IPS-18c (cell line): Measurements from ENCODE around the gene SIN3A.
"Not testable (repeated sequence)": the region's sequence is repeated elsewhere in the genome, so short reads cannot be mapped to it uniquely, and the experiment has no call there.

ENCODE experiments used
- H3K4me3 ChIP-seq: 2 replicates; pipeline ENCODE4 v1.7.0; 2013; ENCODE audit warnings: low read depth, mild to moderate bottlenecking, low read length, moderate library complexity; ENCODE audit not compliant: insufficient read depth
- H3K9me3 ChIP-seq: one replicate; pipeline ENCODE4 v1.6.1; 2013; ENCODE audit warnings: mild to moderate bottlenecking, low read length, moderate library complexity; ENCODE audit not compliant: control insufficient read depth, insufficient read depth

The SIN3A gene

DNA sequence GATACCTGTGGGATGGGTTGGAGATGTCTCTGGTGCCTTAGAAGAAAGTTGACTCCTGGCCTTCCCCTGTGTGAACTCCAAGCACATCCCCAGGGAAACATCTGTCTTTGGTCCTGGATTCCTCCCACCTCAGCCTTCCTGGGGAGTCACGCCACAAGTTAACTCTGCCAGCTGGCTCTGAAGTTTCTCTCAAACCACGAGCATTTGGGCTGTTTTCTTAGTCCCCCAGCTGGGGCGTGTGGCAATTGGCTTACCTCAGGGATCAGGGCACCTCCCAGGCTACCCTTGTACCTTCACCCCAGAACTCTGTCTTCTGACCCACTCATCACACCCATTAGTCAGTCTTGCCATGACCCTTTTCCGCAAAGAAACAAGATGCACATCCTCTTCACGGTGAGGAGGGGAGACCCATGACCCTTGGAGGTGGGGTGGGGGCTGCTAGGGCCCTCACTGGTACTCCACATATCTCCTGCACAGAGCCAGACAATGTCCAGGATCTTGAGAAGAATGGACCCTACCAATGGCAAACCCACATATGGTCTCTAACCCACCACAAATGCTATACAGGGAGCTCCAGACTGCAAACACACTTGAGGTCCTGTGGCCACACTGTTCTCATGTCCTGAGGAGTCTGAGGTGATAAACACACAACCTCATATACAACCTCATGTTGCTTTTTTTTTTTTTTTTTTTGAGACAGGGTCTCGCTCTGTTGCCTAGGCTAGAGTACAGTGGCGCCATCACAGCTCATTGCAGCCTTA is 100.7 kb downstream of the SIN3A start:
- Histone ChIP-seq H3K9me3 (no peaks in the 10 kb centered on the region), H3K4me3 (no peak overlapping the region)

DNA sequence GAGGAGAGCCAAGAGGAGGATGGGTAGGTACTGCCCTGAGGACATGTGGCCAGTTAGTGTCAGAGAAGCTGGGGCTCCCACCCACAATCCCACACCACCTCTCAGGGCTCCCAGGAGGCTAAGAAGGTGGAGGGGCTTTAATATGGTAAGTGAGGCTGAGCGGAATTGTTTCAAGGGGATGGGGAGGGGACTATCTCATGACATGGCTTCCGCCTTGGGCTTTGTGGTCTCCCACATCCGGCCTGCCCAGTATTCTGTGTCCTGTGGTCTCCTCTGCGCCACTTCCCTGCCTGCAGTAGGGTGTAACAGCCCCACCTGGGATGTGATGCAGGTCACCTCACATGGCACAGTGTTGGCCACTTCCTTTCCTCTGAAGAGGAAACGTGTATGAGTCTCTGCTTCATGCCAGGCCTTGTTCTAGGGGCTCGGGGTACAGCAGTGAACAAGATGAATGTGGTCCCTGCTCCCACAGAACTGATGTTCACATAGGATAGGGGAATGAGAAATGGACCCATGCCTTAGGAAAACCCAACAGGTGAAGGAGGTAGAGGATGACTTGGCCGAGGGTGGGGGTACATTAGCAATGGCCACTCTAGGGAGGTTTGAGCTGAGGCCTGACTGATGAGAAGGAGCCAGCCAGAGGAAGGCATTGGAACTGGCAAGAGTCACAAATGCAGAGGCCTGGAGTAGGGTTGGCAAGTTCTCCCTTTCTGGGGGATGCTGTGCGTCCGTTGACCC is 101.5 kb downstream of the SIN3A start:
- H3K9me3 ChIP-seq, result no peaks in the 10 kb centered on the region
- H3K4me3 ChIP-seq, result no peak overlapping the region

GRCh38 chr15:75349351-75349669 is 102.2 kb downstream of the SIN3A start:
- not testable (repeated sequence) for H3K4me3 ChIP-seq, H3K9me3 ChIP-seq

DNA sequence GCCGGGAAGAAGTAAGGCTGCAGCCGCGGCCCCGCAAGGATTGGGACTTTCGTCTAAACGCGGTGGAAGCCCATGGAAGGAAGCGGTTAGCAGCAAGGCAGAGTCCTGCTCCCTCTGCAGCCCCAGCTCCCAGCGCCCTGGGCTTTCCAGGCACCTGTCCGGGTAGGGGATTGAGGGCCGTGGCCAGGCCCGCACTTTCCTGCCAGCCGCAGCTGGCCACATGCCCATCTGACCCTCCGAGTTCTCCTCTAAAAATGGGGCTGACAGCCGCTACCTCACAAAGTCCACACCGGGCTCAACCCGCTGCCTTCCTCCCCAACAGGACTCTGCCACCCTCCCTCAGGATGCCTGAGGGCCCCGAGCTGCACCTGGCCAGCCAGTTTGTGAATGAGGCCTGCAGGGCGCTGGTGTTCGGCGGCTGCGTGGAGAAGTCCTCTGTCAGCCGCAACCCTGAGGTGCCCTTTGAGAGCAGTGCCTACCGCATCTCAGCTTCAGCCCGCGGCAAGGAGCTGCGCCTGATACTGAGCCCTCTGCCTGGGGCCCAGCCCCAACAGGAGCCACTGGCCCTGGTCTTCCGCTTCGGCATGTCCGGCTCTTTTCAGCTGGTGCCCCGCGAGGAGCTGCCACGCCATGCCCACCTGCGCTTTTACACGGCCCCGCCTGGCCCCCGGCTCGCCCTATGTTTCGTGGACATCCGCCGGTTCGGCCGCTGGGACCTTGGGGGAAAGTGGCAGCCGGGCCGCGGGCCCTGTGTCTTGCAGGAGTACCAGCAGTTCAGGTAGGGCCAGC is 102.7 kb downstream of the SIN3A start:
- Histone ChIP-seq H3K4me3 (peak overlapping the region; percentile 90), H3K9me3 (no peaks in the 10 kb centered on the region)

DNA sequence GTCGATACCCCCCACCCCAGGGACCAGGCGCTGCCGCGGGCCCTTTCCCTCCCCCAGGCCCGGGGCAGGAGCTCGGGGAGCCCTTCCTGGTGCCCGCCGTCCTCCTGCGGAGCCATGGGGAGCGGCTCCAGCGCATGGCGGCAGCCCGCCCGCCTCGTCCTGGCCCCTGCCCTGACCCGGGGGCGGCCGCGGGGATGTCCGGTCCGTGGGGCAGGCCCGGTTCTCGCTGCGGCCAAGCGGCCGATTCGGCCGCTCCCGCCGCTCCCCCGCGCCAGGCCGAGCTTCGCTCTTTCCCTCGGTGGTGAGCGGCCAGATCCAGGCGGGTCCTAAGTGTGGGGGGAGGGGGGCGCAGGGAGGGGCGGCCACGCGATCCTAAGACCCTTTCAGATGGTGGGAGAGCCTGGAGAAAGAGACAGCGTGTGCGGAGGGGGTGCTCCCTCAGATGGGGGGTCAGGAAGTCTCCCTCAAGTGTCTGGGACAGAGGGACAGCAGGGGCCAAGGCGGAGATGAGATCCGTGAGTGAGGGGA is 103.4 kb downstream of the SIN3A start:
- H3K4me3 ChIP-seq, result peak overlapping the region; percentile 90
- H3K9me3 ChIP-seq, result no peaks in the 10 kb centered on the region

GRCh38 chr15:75347222-75348033 is 104.1 kb downstream of the SIN3A start:
- Histone ChIP-seq H3K9me3 (no peaks in the 10 kb centered on the region), H3K4me3 (peak overlapping the region; percentile 90)

DNA sequence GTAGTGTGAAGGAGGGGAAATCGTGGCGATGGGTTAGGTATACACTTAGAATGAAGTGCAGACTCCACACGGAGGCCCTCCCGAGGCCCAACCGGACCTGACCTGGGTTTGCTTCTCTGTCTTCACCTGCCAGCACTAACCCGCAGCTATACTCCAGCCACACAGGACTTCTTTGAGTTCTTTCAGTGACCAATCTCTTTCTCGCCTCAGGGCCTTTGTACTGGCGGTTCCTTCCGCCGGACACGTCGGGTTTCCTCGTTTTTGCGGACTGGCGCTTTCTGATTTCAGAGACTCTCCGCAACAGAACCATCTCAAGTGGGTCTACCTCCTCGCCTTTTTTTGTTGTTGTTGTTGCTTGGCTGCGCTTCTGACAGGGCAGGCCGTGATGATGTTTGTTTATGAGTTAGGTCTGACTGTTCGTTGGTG is 104.7 kb downstream of the SIN3A start, which contains the start of gene NEIL1:
NEIL1 (plus strand) TSS at position 244 of the 426 bp plus-strand sequence. CDS start 1,867 bp downstream, outside the sequence.
- no peaks in the 10 kb centered on the region for H3K9me3 ChIP-seq
- peak within 1 kb of the TSS; percentile 90 for H3K4me3 ChIP-seq

- not testable (repeated sequence) for H3K9me3 ChIP-seq, H3K4me3 ChIP-seq
These were observed 107.5 kb downstream of the SIN3A start for GRCh38 chr15:75343953-75344352.

DNA sequence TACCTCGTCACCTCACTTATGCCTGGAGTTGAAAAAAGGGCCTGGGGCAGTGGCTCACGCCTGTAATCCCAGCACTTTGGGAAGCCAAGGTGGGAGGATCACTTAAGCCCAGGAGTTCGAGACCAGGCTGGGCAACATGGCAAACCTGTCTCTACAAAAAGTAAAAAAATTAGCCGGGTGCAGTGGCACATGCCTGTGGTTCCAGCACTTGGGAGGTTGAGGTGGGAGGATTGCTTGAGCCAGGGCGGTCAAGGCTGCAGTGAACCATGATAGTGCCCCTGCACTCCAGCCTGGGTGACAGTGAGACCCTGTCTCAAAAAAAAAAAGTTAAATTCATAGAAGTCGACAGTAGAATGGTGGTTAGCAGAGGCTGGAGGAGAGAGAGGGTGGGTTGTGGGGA is 109.3 kb downstream of the SIN3A start:
- Histone ChIP-seq H3K9me3 (no peaks in the 10 kb centered on the region), H3K4me3 (no peak overlapping the region)

DNA sequence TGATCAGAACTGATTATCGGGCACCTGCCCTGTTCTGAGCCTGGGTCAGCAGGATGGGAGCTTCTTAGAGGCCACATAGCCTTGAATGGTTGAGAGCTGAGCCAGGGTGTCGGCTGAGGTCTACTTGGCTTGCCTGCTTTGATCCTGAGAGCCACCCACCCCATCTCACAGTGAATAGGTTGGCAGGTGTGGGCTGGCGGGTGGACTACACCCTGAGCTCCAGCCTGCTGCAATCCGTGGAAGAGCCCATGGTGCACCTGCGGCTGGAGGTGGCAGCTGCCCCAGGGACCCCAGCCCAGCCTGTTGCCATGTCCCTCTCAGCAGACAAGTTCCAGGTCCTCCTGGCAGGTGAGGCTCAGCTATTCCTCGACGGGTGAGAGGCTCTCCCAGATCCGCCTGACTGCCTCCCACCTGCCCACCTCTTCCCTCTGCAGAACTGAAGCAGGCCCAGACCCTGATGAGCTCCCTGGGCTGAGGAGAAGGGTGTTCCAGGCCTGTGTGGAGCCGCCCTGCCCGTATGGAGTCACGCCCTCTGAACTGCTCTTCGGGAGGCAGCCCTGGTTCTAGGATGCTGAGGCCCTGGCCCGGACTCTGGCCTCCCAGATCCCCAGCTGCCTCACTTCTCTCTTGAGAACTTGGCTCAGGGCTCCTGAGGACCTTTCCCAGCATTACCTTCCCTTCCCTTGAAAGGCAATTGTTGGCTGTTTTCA is 111.8 kb downstream of the SIN3A start:
- no peaks in the 10 kb centered on the region for H3K9me3 ChIP-seq

DNA sequence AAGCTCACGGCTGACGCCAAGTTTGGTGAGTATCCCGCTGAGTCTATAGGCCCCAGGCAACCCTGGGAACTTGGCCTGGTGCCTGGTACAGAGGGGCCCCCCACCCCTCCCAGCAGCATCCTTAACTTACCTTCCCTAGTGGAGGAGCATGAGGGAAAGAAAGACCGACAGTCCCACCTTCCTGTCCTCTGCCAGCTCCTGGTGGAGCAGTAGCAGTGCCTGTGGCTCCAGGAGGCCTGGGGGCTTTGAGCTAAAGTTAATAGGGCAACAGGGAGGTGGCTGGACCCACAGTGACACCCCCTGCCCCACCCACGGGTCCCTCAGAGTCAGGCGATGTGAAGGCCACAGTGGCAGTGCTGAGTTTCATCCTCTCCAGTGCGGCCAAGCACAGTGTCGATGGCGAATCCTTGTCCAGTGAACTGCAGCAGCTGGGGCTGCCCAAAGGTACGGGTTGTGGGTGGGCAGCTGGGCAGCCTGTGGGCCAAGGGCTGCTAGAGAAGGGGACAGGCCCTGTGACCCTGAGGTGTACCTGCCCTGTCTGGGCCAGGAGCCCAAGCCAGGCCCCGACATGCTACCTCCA is 112.7 kb downstream of the SIN3A start:
- Histone ChIP-seq H3K4me3 (no peak overlapping the region), H3K9me3 (no peaks in the 10 kb centered on the region)

More for the DNA sequence above, 111.8 kb downstream of the SIN3A start:
- no peak overlapping the region for H3K4me3 ChIP-seq

DNA sequence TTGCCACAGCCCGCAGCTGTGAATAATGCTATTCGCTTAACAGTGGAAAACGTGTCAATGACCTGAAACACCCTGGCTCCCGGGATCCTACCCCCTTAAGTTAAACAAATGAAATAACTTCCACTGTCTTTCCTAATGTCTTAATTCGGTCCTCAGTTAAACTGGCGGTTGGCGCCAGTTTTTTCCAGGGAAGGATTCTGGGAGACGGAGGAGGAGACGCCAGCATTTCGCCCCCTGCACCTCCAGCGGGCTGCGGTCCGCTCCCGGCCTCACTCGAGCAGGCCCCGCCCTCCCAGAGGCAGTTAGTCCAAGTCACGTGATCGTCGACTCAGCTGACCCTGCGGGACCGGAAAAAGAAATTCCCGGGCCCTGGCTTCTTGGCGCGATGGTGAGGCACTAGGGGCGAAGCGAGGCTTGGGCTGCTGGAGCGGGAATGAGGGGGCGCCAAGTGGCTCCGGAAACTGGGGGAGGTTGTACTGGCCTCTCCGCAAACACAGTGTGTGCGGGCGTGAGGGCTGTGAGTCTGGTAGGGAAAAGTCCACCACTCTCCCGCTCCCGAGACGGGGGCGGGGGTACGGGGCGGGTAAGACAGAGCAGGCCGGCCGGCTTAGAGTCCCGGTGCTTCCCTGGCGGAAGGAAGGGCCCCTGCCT is 115.7 kb downstream of the SIN3A start, which contains the start of gene COMMD4:
COMMD4 (plus strand) TSS at position 359 of the 651 bp plus-strand sequence; CDS start at position 386, 27 bp downstream.
- peak within 1 kb of the TSS; percentile 80 for H3K4me3 ChIP-seq

DNA sequence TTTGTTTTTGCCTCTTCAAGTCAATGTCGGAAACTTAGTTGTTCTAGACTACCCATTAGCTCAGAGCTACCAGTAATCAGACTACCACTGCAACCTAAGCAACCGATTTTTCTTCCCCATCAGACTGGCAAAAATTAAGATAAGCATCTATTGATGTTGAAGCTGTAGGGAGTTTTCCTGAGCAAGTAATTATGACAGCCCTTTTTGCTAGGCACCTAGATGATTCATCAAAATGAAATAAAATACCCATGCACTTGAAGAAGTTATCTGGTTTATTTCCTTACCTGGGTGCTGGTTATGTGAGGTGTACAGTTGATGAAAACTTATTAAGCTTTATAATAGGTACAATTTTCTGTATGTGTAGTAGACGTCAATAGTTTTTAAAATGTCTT is 116.2 kb downstream of the SIN3A start:
- Histone ChIP-seq H3K4me3 (peak overlapping the region; percentile 80; the same call in 1 of the 2 replicates), H3K9me3 (no peaks in the 10 kb centered on the region)

More for the DNA sequence above, 115.7 kb downstream of the SIN3A start, which contains the start of gene COMMD4:
- H3K9me3 ChIP-seq, result no peaks in the 10 kb centered on the region

- not testable (repeated sequence) for H3K9me3 ChIP-seq, H3K4me3 ChIP-seq
These were observed 117.7 kb downstream of the SIN3A start for GRCh38 chr15:75333654-75334419.

- H3K9me3 ChIP-seq, H3K4me3 ChIP-seq: not testable (repeated sequence)
These were observed 119.4 kb downstream of the SIN3A start for GRCh38 chr15:75332093-75332492.
